ENCODE results near the gene NRG2.

NRG2 gene

DNA sequence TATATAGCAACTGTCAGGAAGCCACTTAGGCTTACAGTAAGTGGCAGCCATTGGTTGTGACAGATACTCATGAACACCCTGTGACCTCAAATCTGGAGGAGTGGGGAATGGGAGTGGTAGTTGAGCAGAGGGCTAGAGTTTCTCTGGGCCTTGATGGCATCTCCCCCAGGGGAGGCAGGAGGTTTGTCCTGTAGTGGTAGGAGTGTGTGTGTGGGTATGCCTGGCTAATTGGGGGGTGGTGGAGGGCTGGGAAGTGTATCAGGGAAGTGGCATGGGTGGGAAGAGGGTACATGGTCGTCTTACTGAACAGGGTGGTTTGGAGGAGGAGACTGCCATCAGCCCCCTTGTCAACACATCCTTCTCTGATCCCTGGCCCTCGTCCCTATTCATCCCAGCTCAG, 176.0 kb downstream of the NRG2 start:
- peaks cover 7% of the 10 kb centered on the region for H3K27me3 Mint-ChIP-seq

GRCh38 chr5:139864716-139865483, 178.2 kb downstream of the NRG2 start:
- H3K4me3 Mint-ChIP-seq: no peak overlapping the region
- no peaks in the 10 kb centered on the region for H3K4me1 Mint-ChIP-seq
- H3K27ac Mint-ChIP-seq: no peak overlapping the region

More for the DNA sequence above, 176.0 kb downstream of the NRG2 start:
- H3K9me3 Mint-ChIP-seq: no peaks in the 10 kb centered on the region
- H3K36me3 Mint-ChIP-seq: no peaks in the 10 kb centered on the region
- H3K27ac Mint-ChIP-seq: no peak overlapping the region
- no peak overlapping the region for H3K4me3 Mint-ChIP-seq
- H3K4me1 Mint-ChIP-seq: no peaks in the 10 kb centered on the region

GRCh38 chr5:139863855-139864558, 179.1 kb downstream of the NRG2 start:
- H3K27me3 Mint-ChIP-seq: peaks cover 7% of the 10 kb centered on the region
- no peak overlapping the region for H3K4me3 Mint-ChIP-seq
- H3K9me3 Mint-ChIP-seq: no peaks in the 10 kb centered on the region
- H3K4me1 Mint-ChIP-seq: no peaks in the 10 kb centered on the region
- H3K27ac Mint-ChIP-seq: no peak overlapping the region
- H3K36me3 Mint-ChIP-seq: no peaks in the 10 kb centered on the region

More at GRCh38 chr5:139864716-139865483, 178.2 kb downstream of the NRG2 start:
- Mint-ChIP-seq H3K9me3 (no peaks in the 10 kb centered on the region), H3K36me3 (no peaks in the 10 kb centered on the region), H3K27me3 (peaks cover 7% of the 10 kb centered on the region)

GRCh38 chr5:139863361-139863760, 179.7 kb downstream of the NRG2 start:
- H3K4me1 Mint-ChIP-seq: no peaks in the 10 kb centered on the region

DNA sequence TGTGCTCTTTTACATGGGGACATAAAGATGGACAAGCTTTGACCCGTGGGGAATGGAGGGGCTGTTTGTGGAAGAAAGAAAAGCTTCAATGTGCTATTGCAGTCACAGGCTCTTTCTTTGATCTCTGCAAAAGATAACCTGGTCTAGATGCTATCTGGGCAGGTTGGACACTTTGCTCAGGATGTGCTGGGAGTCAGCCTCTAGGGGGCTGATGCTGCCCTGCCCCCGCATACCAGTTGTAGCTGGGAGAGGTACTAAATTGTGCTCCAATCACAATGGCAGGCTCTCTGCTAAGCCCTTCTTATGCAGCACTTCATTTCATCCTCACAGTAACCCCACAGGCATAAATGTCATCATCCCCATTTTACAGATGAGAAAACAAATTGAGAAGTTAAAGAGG, 180.3 kb downstream of the NRG2 start:
- H3K9me3 Mint-ChIP-seq: no peaks in the 10 kb centered on the region
- no peak overlapping the region for H3K27ac Mint-ChIP-seq
- H3K27me3 Mint-ChIP-seq: peaks cover 4% of the 10 kb centered on the region
- no peaks in the 10 kb centered on the region for H3K4me1 Mint-ChIP-seq
- H3K36me3 Mint-ChIP-seq: no peaks in the 10 kb centered on the region
- no peak overlapping the region for H3K4me3 Mint-ChIP-seq

More at GRCh38 chr5:139863361-139863760, 179.7 kb downstream of the NRG2 start:
- no peak overlapping the region for H3K27ac Mint-ChIP-seq
- H3K27me3 Mint-ChIP-seq: peaks cover 7% of the 10 kb centered on the region
- H3K4me3 Mint-ChIP-seq: no peak overlapping the region
- H3K9me3 Mint-ChIP-seq: no peaks in the 10 kb centered on the region
- no peaks in the 10 kb centered on the region for H3K36me3 Mint-ChIP-seq

- Mint-ChIP-seq H3K4me1 (no peaks in the 10 kb centered on the region), H3K27me3 (peaks cover 4% of the 10 kb centered on the region), H3K27ac (no peak overlapping the region), H3K9me3 (no peaks in the 10 kb centered on the region), H3K4me3 (no peak overlapping the region), H3K36me3 (no peaks in the 10 kb centered on the region)
These were observed 180.8 kb downstream of the NRG2 start for GRCh38 chr5:139862313-139862712.

GRCh38 chr5:139861889-139862207, 181.3 kb downstream of the NRG2 start:
- H3K4me3 Mint-ChIP-seq: no peak overlapping the region
- peaks cover 2% of the 10 kb centered on the region for H3K27me3 Mint-ChIP-seq
- H3K9me3 Mint-ChIP-seq: no peaks in the 10 kb centered on the region
- H3K27ac Mint-ChIP-seq: no peak overlapping the region
- H3K36me3 Mint-ChIP-seq: no peaks in the 10 kb centered on the region
- H3K4me1 Mint-ChIP-seq: no peaks in the 10 kb centered on the region

GRCh38 chr5:139861021-139861888, 181.8 kb downstream of the NRG2 start:
- H3K4me3 Mint-ChIP-seq: no peak overlapping the region
- H3K27ac Mint-ChIP-seq: no peak overlapping the region
- H3K36me3 Mint-ChIP-seq: no peaks in the 10 kb centered on the region
- H3K9me3 Mint-ChIP-seq: no peaks in the 10 kb centered on the region
- H3K27me3 Mint-ChIP-seq: no peaks in the 10 kb centered on the region
- H3K4me1 Mint-ChIP-seq: no peaks in the 10 kb centered on the region

DNA sequence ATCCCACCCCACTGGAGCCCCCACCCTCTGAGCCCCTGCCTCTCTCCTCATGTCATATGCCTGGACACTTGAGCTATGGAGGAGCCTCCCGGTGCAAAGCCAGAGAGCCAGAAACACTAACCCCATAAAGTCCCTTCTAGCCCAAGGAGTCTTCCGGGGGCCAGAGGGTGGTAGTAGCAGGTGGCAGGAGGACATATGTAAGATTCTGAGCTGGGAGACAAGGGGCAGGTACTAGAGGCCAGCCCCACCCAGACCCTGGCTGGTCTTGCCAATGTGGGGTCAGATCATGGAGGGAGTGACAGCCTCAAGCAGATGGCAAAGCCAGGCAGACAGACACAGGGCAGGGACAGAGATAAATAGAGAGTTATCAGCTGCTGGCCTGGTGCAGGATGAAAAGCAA, 184.1 kb downstream of the NRG2 start:
- H3K4me1 Mint-ChIP-seq: no peaks in the 10 kb centered on the region
- no peak overlapping the region for H3K27ac Mint-ChIP-seq

GRCh38 chr5:139856714-139857113, 186.4 kb downstream of the NRG2 start:
- Mint-ChIP-seq H3K4me1 (no peaks in the 10 kb centered on the region), H3K27ac (no peak overlapping the region), H3K27me3 (no peaks in the 10 kb centered on the region), H3K4me3 (no peak overlapping the region), H3K9me3 (no peaks in the 10 kb centered on the region), H3K36me3 (no peaks in the 10 kb centered on the region)

More for the DNA sequence above, 184.1 kb downstream of the NRG2 start:
- Mint-ChIP-seq H3K9me3 (no peaks in the 10 kb centered on the region), H3K36me3 (no peaks in the 10 kb centered on the region), H3K4me3 (no peak overlapping the region), H3K27me3 (no peaks in the 10 kb centered on the region)

GRCh38 chr5:139855946-139856540, 187.1 kb downstream of the NRG2 start:
- H3K27me3 Mint-ChIP-seq: no peaks in the 10 kb centered on the region
- H3K4me1 Mint-ChIP-seq: no peaks in the 10 kb centered on the region
- H3K27ac Mint-ChIP-seq: no peak overlapping the region
- H3K9me3 Mint-ChIP-seq: no peaks in the 10 kb centered on the region
- no peaks in the 10 kb centered on the region for H3K36me3 Mint-ChIP-seq
- no peak overlapping the region for H3K4me3 Mint-ChIP-seq

DNA sequence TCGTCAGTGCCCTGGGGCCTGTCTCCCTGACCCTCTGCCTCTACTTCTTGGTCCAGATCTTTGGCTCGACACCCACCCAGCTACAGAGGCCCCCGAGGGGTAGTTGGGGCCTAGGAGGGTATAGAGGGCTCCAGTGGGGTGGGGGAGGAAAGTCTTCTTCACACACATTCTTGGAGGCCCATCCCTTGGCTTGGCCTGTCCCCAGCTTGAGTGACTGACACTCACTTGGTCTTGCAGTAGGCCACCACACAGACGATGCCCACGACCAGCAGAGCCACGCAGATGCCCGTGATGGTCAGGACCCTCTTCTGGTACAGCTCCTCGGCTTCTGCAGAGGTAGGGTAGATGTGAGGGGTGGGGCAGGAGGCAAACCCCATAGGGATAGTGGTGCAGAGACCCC, 187.6 kb downstream of the NRG2 start:
- Mint-ChIP-seq H3K9me3 (no peaks in the 10 kb centered on the region), H3K4me3 (no peak overlapping the region), H3K36me3 (no peaks in the 10 kb centered on the region), H3K27me3 (no peaks in the 10 kb centered on the region), H3K4me1 (no peaks in the 10 kb centered on the region), H3K27ac (no peak overlapping the region)

DNA sequence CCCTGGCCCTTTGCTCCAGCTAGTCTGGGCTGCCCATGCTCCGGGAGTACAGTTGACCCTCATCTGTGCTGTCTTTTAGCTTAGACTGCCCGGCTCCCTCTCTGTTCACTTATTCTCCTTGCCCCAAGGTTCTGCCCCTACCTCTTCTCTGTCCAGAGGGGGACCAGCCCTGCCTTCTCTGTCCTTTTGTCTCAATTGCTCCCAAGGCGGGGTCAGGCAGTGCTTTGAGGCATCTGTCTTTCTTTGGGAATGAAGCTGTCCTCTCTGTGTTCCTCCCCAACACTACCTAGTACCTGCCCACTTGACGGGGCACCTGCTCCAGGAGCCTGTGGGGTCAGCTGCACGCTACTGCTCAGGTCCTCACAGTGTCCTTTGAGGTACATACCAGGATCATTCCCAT, 188.1 kb downstream of the NRG2 start:
- Mint-ChIP-seq H3K4me1 (peaks cover 2% of the 10 kb centered on the region), H3K9me3 (no peaks in the 10 kb centered on the region)

GRCh38 chr5:139854029-139854605, 189.0 kb downstream of the NRG2 start:
- Mint-ChIP-seq H3K4me1 (peaks cover 8% of the 10 kb centered on the region), H3K27ac (no peak overlapping the region), H3K9me3 (no peaks in the 10 kb centered on the region), H3K27me3 (no peaks in the 10 kb centered on the region), H3K36me3 (no peaks in the 10 kb centered on the region), H3K4me3 (no peak overlapping the region)

More for the DNA sequence above, 188.1 kb downstream of the NRG2 start:
- H3K36me3 Mint-ChIP-seq: no peaks in the 10 kb centered on the region
- H3K4me3 Mint-ChIP-seq: no peak overlapping the region
- no peaks in the 10 kb centered on the region for H3K27me3 Mint-ChIP-seq
- no peak overlapping the region for H3K27ac Mint-ChIP-seq

- H3K27ac Mint-ChIP-seq: no peak overlapping the region
- H3K36me3 Mint-ChIP-seq: no peaks in the 10 kb centered on the region
- H3K4me1 Mint-ChIP-seq: peaks cover 12% of the 10 kb centered on the region
- no peaks in the 10 kb centered on the region for H3K9me3 Mint-ChIP-seq
- no peak overlapping the region for H3K4me3 Mint-ChIP-seq
- no peaks in the 10 kb centered on the region for H3K27me3 Mint-ChIP-seq
These were observed 190.4 kb downstream of the NRG2 start for GRCh38 chr5:139852696-139853095.
